Esophagus squamous epithelium (tissue), 4 donors: ENCODE measurements around the gene DOCK1.

Source experiments
- POLR2A ChIP-seq, 4 donors: fragments of 450-650 bp; IDR thresholded peaks; one replicate each; pipeline ENCODE4 v1.6.1; 2017; ENCODE audit warnings: antibody characterized with exemption in 4 of 4, mild to moderate bottlenecking in 4 of 4, moderate library complexity in 3 of 4
- TF ChIP-seq, protein P1 (sequence below), 6 experiments: fragments of 450-650 bp in 4 of 6; fragments of 200-600 bp in 2 of 6; sonication (generic) in 2 of 6; IDR thresholded peaks; one replicate each; pipeline ENCODE4 v1.5.1; 2016 to 2019; ENCODE audit warnings: antibody characterized with exemption in 6 of 6, mild to moderate bottlenecking in 4 of 6, moderate library complexity in 4 of 6

DNA sequence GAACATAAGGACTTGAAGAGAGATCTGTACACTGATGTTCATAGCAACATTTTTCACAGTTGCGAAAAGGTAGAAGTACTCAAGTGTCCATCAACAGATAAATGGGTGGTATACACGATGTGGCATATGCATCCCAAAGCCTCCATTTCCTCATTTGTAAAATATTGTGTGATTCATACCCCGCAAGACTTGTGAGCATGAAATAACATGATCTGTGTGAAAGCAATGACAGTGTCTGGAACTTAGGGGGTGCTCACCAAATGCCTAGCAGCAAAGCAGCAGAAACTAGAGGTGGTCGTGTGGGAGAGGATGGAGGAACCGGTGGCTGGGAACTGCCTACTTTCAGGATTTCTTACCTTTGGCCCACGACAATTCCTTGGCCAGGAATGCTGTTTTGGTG lies 426.5 kb downstream of the DOCK1 start:
- TF ChIP-seq, protein P1, sequence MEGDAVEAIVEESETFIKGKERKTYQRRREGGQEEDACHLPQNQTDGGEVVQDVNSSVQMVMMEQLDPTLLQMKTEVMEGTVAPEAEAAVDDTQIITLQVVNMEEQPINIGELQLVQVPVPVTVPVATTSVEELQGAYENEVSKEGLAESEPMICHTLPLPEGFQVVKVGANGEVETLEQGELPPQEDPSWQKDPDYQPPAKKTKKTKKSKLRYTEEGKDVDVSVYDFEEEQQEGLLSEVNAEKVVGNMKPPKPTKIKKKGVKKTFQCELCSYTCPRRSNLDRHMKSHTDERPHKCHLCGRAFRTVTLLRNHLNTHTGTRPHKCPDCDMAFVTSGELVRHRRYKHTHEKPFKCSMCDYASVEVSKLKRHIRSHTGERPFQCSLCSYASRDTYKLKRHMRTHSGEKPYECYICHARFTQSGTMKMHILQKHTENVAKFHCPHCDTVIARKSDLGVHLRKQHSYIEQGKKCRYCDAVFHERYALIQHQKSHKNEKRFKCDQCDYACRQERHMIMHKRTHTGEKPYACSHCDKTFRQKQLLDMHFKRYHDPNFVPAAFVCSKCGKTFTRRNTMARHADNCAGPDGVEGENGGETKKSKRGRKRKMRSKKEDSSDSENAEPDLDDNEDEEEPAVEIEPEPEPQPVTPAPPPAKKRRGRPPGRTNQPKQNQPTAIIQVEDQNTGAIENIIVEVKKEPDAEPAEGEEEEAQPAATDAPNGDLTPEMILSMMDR (IDR thresholded peaks at IDR 0.05), result no peak
- TF ChIP-seq POLR2A (IDR thresholded peaks at IDR 0.05), result no peak
